ENCODE data around the gene RETREG2. TPM values are rescaled to one million over a fixed set of nuclear protein-coding genes. Genes with fewer than 3 reads are reported as not detected.

RETREG2 gene
- total RNA-seq, 1 donor from 2014 or later = 43.7 TPM

GRCh38 chr2:219207134-219207883 lies 29.2 kb downstream of the RETREG2 start:
- H3K4me1 ChIP-seq = peaks cover 22% of the 10 kb centered on the region
- no peaks in the 10 kb centered on the region for H3K9me3 ChIP-seq
- peak overlapping the region; percentile 97 for H3K27ac ChIP-seq
- H3K27me3 ChIP-seq = no peaks in the 10 kb centered on the region
- H3K4me3 ChIP-seq = peak overlapping the region; percentile 63 to 79
- intact Hi-C loops (cut with DNase I) = no loop called here
- peaks cover 0 to 14% of the 10 kb centered on the region in 2 donors for H3K36me3 ChIP-seq
- no peak for TF ChIP-seq CTCF (IDR thresholded peaks at IDR 0.05)
- no peak for TF ChIP-seq POLR2AphosphoS5 (IDR thresholded peaks at IDR 0.05; ENCODE audit: insufficient read depth in 1 of 2, low read depth in 1 of 2)
- no peak for TF ChIP-seq POLR2A (IDR thresholded peaks at IDR 0.05)
- no peak for DNase-seq (ENCODE audit: extremely low spot score in 2 of 2)

- no peaks in the 10 kb centered on the region for H3K27me3 ChIP-seq
- intact Hi-C loops (cut with DNase I) = no loop called here
- no peaks in the 10 kb centered on the region for H3K9me3 ChIP-seq
- TF ChIP-seq POLR2A (IDR thresholded peaks at IDR 0.05) (no peak), POLR2AphosphoS5 (IDR thresholded peaks at IDR 0.05; ENCODE audit: insufficient read depth in 1 of 2, low read depth in 1 of 2) (no peak), CTCF (IDR thresholded peaks at IDR 0.05) (no peak)
- DNase-seq (ENCODE audit: extremely low spot score in 2 of 2) = peak in 1 of 2 donors; percentile 89
- peak overlapping the region; percentile 63 to 79 for H3K4me3 ChIP-seq
- peaks cover 22% of the 10 kb centered on the region for H3K4me1 ChIP-seq
- peaks cover 0 to 23% of the 10 kb centered on the region in 2 donors for H3K36me3 ChIP-seq
- H3K27ac ChIP-seq = peak overlapping the region; percentile 97
Observed at GRCh38 chr2:219207884-219208740, 30.0 kb downstream of the RETREG2 start.

- Histone ChIP-seq H3K9me3 (no peaks in the 10 kb centered on the region), H3K4me1 (peaks cover 22% of the 10 kb centered on the region), H3K27ac (no peak overlapping the region), H3K27me3 (no peaks in the 10 kb centered on the region), H3K36me3 (peaks cover 0 to 36% of the 10 kb centered on the region in 2 donors), H3K4me3 (no peak overlapping the region)
- no peak for TF ChIP-seq POLR2A (IDR thresholded peaks at IDR 0.05)
- TF ChIP-seq CTCF (IDR thresholded peaks at IDR 0.05) = no peak
- no peak for TF ChIP-seq POLR2AphosphoS5 (IDR thresholded peaks at IDR 0.05; ENCODE audit: insufficient read depth in 1 of 2, low read depth in 1 of 2)
- intact Hi-C loops (cut with DNase I) = no loop called here
- peak in 1 of 2 donors; percentile 82 for DNase-seq (ENCODE audit: extremely low spot score in 2 of 2)
Observed at GRCh38 chr2:219209236-219210195, 31.4 kb downstream of the RETREG2 start.

GRCh38 chr2:219210196-219210885 lies 32.3 kb downstream of the RETREG2 start:
- Histone ChIP-seq H3K4me3 (no peak overlapping the region), H3K9me3 (no peaks in the 10 kb centered on the region), H3K27me3 (no peaks in the 10 kb centered on the region), H3K27ac (no peak overlapping the region), H3K36me3 (peaks cover 0 to 44% of the 10 kb centered on the region in 2 donors), H3K4me1 (peaks cover 22% of the 10 kb centered on the region)
- intact Hi-C loops (cut with DNase I) = no loop called here
- TF ChIP-seq CTCF (IDR thresholded peaks at IDR 0.05) (no peak), POLR2AphosphoS5 (IDR thresholded peaks at IDR 0.05; ENCODE audit: insufficient read depth in 1 of 2, low read depth in 1 of 2) (no peak)
- peak in 1 of 2 donors; percentile 83 for DNase-seq (ENCODE audit: extremely low spot score in 2 of 2)
